ENCODE measurements around the gene ZNF543. TPM values are rescaled to one million over a fixed set of nuclear protein-coding genes. Genes with fewer than 3 reads are reported as not detected.

ZNF543 gene
- total RNA-seq, 1 experiment from 2014 or later, result 5.2 TPM

GRCh38 chr19:57350877-57351805 is 30.9 kb downstream of the ZNF543 start, which contains the start of gene ZNF304:
Gene ZNF304, plus strand, starts transcription at chr19:57351271. Its CDS starts 394 bp downstream, at chr19:57351665.
- peak within 1 kb of the TSS; percentile 90 for H2AFZ ChIP-seq (ENCODE audit: low read length)
- intact Hi-C loops (cut with micrococcal nuclease), result loop anchor here (1.0 kb wide), 4 partner anchors 12 to 247 kb away; partner anchors contain the start of genes TRAPPC2B, ZNF460, ZNF547 and ZNF805
- TSS peak; percentile 71 for BruUV-seq (replicated peaks)
- ChIA-PET POLR2A (ENCODE audit: unreplicated experiment) (interaction anchor here (0.7 kb wide), 1 partner anchor 1540 kb away, joined by 3 read pairs; no protein-coding TSS in a partner anchor), CTCF (interaction anchor here (0.6 to 0.7 kb wide), 2 partner anchors 70 to 145 kb away, joined by 3 read pairs; no protein-coding TSS in a partner anchor)
- no peaks in the 10 kb centered on the region for H3K9me3 ChIP-seq (ENCODE audit: low read length)
- no peaks in the 10 kb centered on the region for H3K9me2 ChIP-seq (replicated peaks; ENCODE audit: low read length)
- H3F3A ChIP-seq (ENCODE audit: low read length, unreplicated experiment), result no peaks in the 10 kb centered on the region
- H3K4me3 ChIP-seq (ENCODE audit: low read length), result peak within 1 kb of the TSS; percentile 91
- peak within 1 kb of the TSS; percentile 88 for H3K9ac ChIP-seq (ENCODE audit: low read length)
- H4K20me1 ChIP-seq (ENCODE audit: low read length), result no peaks in the 10 kb centered on the region
- peaks cover 20% of the 10 kb centered on the region for H3K4me1 ChIP-seq (ENCODE audit: insufficient read depth, low read length)
- peaks cover 34% of the 10 kb centered on the region for H3K79me2 ChIP-seq (ENCODE audit: low read length)
- no peak within 1 kb of the TSS for H3K27ac ChIP-seq (ENCODE audit: low read length)
- H3K36me3 ChIP-seq (ENCODE audit: low read depth, low read length), result peaks cover 35% of the 10 kb centered on the region
- no peaks in the 10 kb centered on the region for H3K27me3 ChIP-seq (ENCODE audit: low read length)
- ATAC-seq (peak; percentile 99), DNase-seq (peak; percentile 99)
- TF ChIP-seq EZH2 (IDR thresholded peaks at IDR 0.05; ENCODE audit: low read length, unreplicated experiment), result no peak
- no peak for TF ChIP-seq CTCF (conservative IDR thresholded peaks at IDR 0.05; ENCODE audit: low read depth, low read length)
- no peak for TF ChIP-seq EZH2phosphoT487 (IDR thresholded peaks at IDR 0.05; ENCODE audit: borderline replicate concordance, low read length)
- peak within 1 kb of the TSS; percentile 94 for H3K4me2 ChIP-seq (ENCODE audit: low read length)

DNA sequence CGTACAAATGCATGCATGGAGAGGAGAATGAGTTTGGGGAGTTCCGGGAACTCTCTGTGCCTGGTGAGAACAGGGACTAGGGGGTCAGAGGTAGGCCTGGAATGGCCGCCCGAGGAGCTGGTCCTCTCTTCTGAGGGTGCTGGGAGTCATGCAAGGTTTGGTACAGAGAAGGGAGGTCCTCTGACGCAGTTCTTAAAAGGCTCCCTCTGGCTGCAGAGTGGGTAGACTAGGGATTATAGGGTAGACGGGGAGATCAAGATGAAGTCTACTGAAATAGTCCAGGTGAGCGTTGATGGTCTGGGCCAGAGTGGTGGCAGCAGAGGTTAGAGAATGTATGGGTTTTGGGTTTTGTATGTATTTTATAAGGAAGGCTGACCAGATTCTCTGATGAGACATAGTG is 31.6 kb downstream of the ZNF543 start:
- intact Hi-C loops (cut with micrococcal nuclease), result loop anchor here (1.0 kb wide), 4 partner anchors 11 to 248 kb away; partner anchors contain the start of genes TRAPPC2B, ZNF460, ZNF547 and ZNF805
- DNase-seq, result no peak
- H2AFZ ChIP-seq (ENCODE audit: low read length), result peak overlapping the region; percentile 90

More for the DNA sequence above, 31.6 kb downstream of the ZNF543 start:
- H3K9ac ChIP-seq (ENCODE audit: low read length), result peak overlapping the region; percentile 88
- H3K4me2 ChIP-seq (ENCODE audit: low read length), result peak overlapping the region; percentile 94
- peaks cover 42% of the 10 kb centered on the region for H3K36me3 ChIP-seq (ENCODE audit: low read depth, low read length)
- H4K20me1 ChIP-seq (ENCODE audit: low read length), result no peaks in the 10 kb centered on the region
- ChIA-PET POLR2A (ENCODE audit: unreplicated experiment) (no interaction called here), CTCF (no interaction called here)
- ATAC-seq, result peak; percentile 24
- H3K9me2 ChIP-seq (replicated peaks; ENCODE audit: low read length), result no peaks in the 10 kb centered on the region
- no TSS peak for BruUV-seq (replicated peaks)
- no peak overlapping the region for H3K27ac ChIP-seq (ENCODE audit: low read length)
- no peaks in the 10 kb centered on the region for H3F3A ChIP-seq (ENCODE audit: low read length, unreplicated experiment)
- H3K79me2 ChIP-seq (ENCODE audit: low read length), result peaks cover 34% of the 10 kb centered on the region
- H3K9me3 ChIP-seq (ENCODE audit: low read length), result no peaks in the 10 kb centered on the region
- H3K4me1 ChIP-seq (ENCODE audit: insufficient read depth, low read length), result peaks cover 20% of the 10 kb centered on the region
- TF ChIP-seq EZH2 (IDR thresholded peaks at IDR 0.05; ENCODE audit: low read length, unreplicated experiment), result no peak
- TF ChIP-seq CTCF (conservative IDR thresholded peaks at IDR 0.05; ENCODE audit: low read depth, low read length), result peak; percentile 32; the same call in 1 of the 2 replicates
- peak overlapping the region; percentile 91 for H3K4me3 ChIP-seq (ENCODE audit: low read length)
- no peaks in the 10 kb centered on the region for H3K27me3 ChIP-seq (ENCODE audit: low read length)
